Stimulated activated effector memory CD8-positive, alpha-beta T cell treated with anti-CD3 and anti-CD28 coated beads, Interleukin-12 subunit alpha, Interleukin-12 subunit beta, amount 100 ng/mL, for 72 hours (primary cell): Measurements from ENCODE around the gene ADARB1.
"Not testable (repeated sequence)": the region's sequence is repeated elsewhere in the genome, so short reads cannot be mapped to it uniquely, and the experiment has no call there.

Source experiments
- ATAC-seq: fragments of 150-1000 bp; cut with Tn5 transposase; 2 replicates; pipeline ENCODE4 v1.10.0; 2021
- DNase-seq, 2 donors: peaks; one replicate each; pipeline ENCODE4 v3.0.0; 2021 to 2022; ENCODE audit warnings: low spot score in 2 of 2
- H3K27ac Mint-ChIP-seq: one replicate; pipeline ENCODE4 v1.8.0; 2022; ENCODE audit warnings: mild to moderate bottlenecking, mixed read lengths
- H3K36me3 Mint-ChIP-seq: one replicate; pipeline ENCODE4 v1.8.0; 2022; ENCODE audit warnings: mild to moderate bottlenecking, mixed read lengths
- H3K4me1 Mint-ChIP-seq: one replicate; pipeline ENCODE4 v1.8.0; 2022; ENCODE audit warnings: mixed read lengths
- H3K4me3 Mint-ChIP-seq: one replicate; pipeline ENCODE4 v1.8.0; 2022; ENCODE audit warnings: mild to moderate bottlenecking, mixed read lengths
- H3K9me3 Mint-ChIP-seq: one replicate; pipeline ENCODE4 v1.8.0; 2022; ENCODE audit warnings: mixed read lengths

ADARB1 gene

GRCh38 chr21:45131537-45131999, 57.2 kb downstream of the ADARB1 start:
- H3K27ac Mint-ChIP-seq, result no peak overlapping the region

GRCh38 chr21:45132841-45133573, 58.6 kb downstream of the ADARB1 start:
- DNase-seq (no peak), ATAC-seq (no peak)
- H3K36me3 Mint-ChIP-seq, result peaks cover 17% of the 10 kb centered on the region
- H3K27ac Mint-ChIP-seq, result peak overlapping the region; percentile 45
- no peaks in the 10 kb centered on the region for H3K9me3 Mint-ChIP-seq
- no peak overlapping the region for H3K4me3 Mint-ChIP-seq
- H3K4me1 Mint-ChIP-seq, result peaks cover 31% of the 10 kb centered on the region

More at GRCh38 chr21:45131537-45131999, 57.2 kb downstream of the ADARB1 start:
- peaks cover 17% of the 10 kb centered on the region for H3K36me3 Mint-ChIP-seq
- H3K9me3 Mint-ChIP-seq, result no peaks in the 10 kb centered on the region
- peaks cover 34% of the 10 kb centered on the region for H3K4me1 Mint-ChIP-seq
- ATAC-seq (no peak), DNase-seq (no peak)
- H3K4me3 Mint-ChIP-seq, result no peak overlapping the region

DNA sequence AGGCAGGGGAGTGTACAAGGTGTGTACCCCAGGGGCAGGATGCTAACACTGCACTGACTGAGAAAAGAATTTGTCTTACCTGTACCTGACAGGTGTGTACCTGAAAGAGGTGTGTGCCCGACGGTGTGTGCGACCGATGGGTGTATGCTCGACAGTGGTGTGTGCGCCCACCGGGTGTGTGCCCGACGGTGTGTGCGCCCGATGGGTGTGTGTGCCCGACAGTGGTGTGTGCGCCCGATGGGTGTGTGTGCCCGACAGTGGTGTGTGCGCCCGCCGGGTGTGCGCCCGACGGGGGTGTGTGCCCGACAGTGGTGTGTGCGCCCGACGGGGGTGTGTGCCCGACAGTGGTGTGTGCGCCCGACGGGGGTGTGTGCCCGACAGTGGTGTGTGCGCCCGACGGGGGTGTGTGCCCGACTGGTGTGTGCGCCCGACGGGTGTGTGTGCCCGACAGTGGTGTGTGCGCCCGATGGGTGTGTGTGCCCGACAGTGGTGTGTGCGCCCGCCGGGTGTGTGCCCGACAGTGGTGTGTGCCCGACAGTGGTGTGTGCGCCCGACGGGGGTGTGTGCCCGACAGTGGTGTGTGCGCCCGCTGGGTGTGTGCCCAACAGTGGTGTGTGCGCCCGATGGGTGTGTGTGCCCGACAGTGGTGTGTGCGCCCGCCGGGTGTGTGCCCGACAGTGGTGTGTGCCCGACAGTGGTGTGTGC, 59.3 kb downstream of the ADARB1 start:
- peaks cover 24% of the 10 kb centered on the region for H3K4me1 Mint-ChIP-seq
- peaks cover 16% of the 10 kb centered on the region for H3K36me3 Mint-ChIP-seq
- not testable (repeated sequence) for H3K9me3 Mint-ChIP-seq, DNase-seq, H3K27ac Mint-ChIP-seq, H3K4me3 Mint-ChIP-seq, ATAC-seq

DNA sequence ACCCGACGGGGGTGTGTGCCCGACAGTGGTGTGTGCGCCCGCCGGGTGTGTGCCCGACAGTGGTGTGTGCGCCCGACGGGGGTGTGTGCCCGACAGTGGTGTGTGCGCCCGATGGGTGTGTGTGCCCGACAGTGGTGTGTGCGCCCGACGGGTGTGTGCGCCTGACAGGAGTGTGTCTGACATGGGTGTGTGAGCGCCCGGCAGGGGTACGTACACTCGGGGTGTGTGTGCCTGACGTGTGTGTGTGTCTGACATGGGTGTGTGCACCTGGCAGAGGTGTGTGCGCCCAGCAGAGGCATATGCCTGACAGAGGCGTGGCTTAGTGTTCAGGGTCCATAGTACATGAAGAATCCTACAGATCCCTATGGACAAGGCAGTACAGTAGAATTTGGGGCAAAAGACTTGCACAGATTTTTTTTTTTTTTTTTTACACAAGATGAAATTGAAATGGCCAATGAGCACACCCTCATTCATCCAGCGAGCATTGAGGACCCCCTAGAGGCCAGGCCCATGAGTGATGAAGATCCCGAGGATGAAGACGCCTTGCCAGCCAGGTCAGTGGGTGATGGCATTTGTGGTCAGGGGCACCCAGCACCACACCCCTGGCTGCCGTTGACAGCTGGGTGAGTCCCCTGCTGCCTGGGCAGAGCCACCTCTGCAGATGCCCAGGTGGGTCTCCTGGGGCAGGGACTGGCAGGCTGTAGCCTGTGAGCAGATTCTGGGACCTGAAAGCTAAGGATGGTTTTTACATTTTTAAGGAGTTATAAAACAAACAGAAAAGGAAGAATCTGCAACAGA, 60.1 kb downstream of the ADARB1 start:
- Mint-ChIP-seq H3K9me3 (no peaks in the 10 kb centered on the region), H3K27ac (no peak overlapping the region), H3K36me3 (peaks cover 12% of the 10 kb centered on the region), H3K4me3 (no peak overlapping the region), H3K4me1 (peaks cover 23% of the 10 kb centered on the region)
- DNase-seq, result no peak
- no peak for ATAC-seq

DNA sequence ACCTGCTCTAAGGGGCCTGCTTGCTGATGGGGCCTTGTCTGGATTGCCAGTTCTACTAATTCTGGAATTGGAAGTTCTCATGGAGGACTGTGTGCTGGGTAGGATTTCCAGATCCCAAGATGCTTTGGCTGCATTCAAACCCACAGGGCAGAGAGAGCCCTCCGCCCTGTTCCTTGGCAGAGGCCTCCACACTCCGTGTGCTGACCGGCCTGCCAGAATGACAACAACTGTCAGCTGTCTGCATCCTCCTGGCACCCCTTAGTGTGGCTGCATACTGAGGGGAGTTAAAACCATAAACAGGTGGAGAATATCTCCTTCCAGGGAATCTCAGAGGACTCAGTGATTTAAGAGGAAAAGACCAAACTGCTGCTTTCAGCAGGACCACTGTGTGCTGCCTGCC, 60.7 kb downstream of the ADARB1 start:
- H3K27ac Mint-ChIP-seq, result no peak overlapping the region
- no peaks in the 10 kb centered on the region for H3K9me3 Mint-ChIP-seq
- H3K4me3 Mint-ChIP-seq, result no peak overlapping the region
- H3K36me3 Mint-ChIP-seq, result peaks cover 13% of the 10 kb centered on the region
- DNase-seq (no peak), ATAC-seq (no peak)
- H3K4me1 Mint-ChIP-seq, result peaks cover 18% of the 10 kb centered on the region

- Mint-ChIP-seq H3K4me1 (peaks cover 24% of the 10 kb centered on the region), H3K27ac (no peak overlapping the region), H3K36me3 (peaks cover 13% of the 10 kb centered on the region), H3K9me3 (no peaks in the 10 kb centered on the region), H3K4me3 (no peak overlapping the region)
- no peak for DNase-seq
- ATAC-seq, result no peak
Observed at GRCh38 chr21:45135868-45136267, 61.5 kb downstream of the ADARB1 start.

- no peaks in the 10 kb centered on the region for H3K9me3 Mint-ChIP-seq
- peaks cover 24% of the 10 kb centered on the region for H3K4me1 Mint-ChIP-seq
- peaks cover 13% of the 10 kb centered on the region for H3K36me3 Mint-ChIP-seq
Observed at GRCh38 chr21:45136500-45136899, 62.1 kb downstream of the ADARB1 start.

GRCh38 chr21:45136927-45137611, 62.7 kb downstream of the ADARB1 start:
- H3K27ac Mint-ChIP-seq, result peak overlapping the region; percentile 12
- peaks cover 13% of the 10 kb centered on the region for H3K36me3 Mint-ChIP-seq

More at GRCh38 chr21:45136500-45136899, 62.1 kb downstream of the ADARB1 start:
- ATAC-seq (no peak), DNase-seq (no peak)
- Mint-ChIP-seq H3K27ac (no peak overlapping the region), H3K4me3 (no peak overlapping the region)

GRCh38 chr21:45137612-45137937, 63.2 kb downstream of the ADARB1 start:
- ATAC-seq, result no peak
- peak overlapping the region; percentile 12 for H3K27ac Mint-ChIP-seq
- no peaks in the 10 kb centered on the region for H3K9me3 Mint-ChIP-seq
- DNase-seq, result no peak
- peaks cover 24% of the 10 kb centered on the region for H3K4me1 Mint-ChIP-seq
- H3K4me3 Mint-ChIP-seq, result no peak overlapping the region
- H3K36me3 Mint-ChIP-seq, result peaks cover 13% of the 10 kb centered on the region

More at GRCh38 chr21:45136927-45137611, 62.7 kb downstream of the ADARB1 start:
- ATAC-seq (peak; percentile 48), DNase-seq (peak; percentile 35 to 78)
- Mint-ChIP-seq H3K9me3 (no peaks in the 10 kb centered on the region), H3K4me1 (peaks cover 24% of the 10 kb centered on the region), H3K4me3 (no peak overlapping the region)

DNA sequence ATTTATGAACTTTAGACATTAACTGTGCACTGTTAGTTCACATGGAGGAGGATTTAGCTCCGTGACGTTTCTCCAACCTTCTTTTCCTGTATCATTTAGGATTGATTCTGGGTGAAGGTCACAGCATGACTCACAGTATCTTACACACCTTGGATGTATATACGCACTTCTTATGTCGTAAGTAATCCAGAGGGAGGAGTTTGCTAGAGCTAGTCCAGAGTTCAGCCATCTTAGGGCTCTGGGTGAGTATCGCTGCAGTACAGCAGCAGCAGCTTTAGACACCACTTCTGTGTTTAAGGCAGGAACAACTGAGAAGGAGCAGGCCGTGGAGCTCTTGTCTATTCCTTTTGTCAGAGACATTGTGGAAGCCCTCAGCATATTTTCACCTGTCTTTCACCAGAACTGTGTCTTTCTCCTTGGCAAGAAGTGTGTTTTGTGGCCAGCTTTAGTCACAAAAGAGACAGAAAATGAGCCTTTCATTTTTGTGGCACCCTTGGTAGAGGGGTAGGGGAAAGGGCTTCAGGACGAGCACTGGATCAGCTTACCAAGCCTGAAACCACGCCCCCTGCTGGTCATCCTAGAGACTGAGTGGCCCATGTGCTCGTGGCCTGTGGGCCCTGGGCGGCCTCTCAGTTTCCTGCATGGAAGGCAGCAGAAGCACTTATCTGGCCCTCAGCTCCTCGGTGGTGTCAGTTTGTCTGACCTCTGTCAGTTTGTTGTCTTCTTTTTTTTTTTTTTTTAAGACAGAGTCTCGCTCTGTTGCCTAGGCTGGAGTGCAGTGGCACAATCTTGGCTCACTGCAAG, 64.0 kb downstream of the ADARB1 start:
- Mint-ChIP-seq H3K9me3 (no peaks in the 10 kb centered on the region), H3K4me1 (peaks cover 19% of the 10 kb centered on the region), H3K36me3 (peaks cover 13% of the 10 kb centered on the region), H3K27ac (no peak overlapping the region), H3K4me3 (no peak overlapping the region)
- DNase-seq (peak; percentile 62 to 80), ATAC-seq (peak; percentile 69)

DNA sequence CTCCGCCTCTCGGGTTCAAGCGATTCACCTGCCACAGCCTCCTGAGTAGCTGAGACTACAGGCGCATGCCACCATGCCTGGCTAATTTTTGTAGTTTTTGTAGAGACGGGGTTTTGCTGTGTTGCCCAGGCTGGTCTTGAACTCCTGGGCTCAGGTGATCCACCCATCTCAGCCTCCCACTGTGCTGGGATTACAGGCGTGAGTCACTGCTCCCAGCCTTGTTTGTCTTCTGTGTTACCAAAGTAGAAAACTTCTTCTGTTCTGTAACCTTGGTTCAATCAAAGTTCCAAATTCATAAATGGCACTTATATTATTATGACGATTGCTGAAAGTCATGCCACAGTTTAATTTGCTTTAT, 64.6 kb downstream of the ADARB1 start:
- not testable (repeated sequence) for H3K9me3 Mint-ChIP-seq, H3K4me3 Mint-ChIP-seq, DNase-seq, ATAC-seq, H3K27ac Mint-ChIP-seq
- peaks cover 23% of the 10 kb centered on the region for H3K4me1 Mint-ChIP-seq
- peaks cover 13% of the 10 kb centered on the region for H3K36me3 Mint-ChIP-seq

- H3K4me1 Mint-ChIP-seq, result peaks cover 23% of the 10 kb centered on the region
- ATAC-seq, result no peak
- no peak overlapping the region for H3K27ac Mint-ChIP-seq
- H3K9me3 Mint-ChIP-seq, result no peaks in the 10 kb centered on the region
- H3K4me3 Mint-ChIP-seq, result no peak overlapping the region
- peaks cover 13% of the 10 kb centered on the region for H3K36me3 Mint-ChIP-seq
- no peak for DNase-seq
Observed at GRCh38 chr21:45139473-45139872, 65.1 kb downstream of the ADARB1 start.

DNA sequence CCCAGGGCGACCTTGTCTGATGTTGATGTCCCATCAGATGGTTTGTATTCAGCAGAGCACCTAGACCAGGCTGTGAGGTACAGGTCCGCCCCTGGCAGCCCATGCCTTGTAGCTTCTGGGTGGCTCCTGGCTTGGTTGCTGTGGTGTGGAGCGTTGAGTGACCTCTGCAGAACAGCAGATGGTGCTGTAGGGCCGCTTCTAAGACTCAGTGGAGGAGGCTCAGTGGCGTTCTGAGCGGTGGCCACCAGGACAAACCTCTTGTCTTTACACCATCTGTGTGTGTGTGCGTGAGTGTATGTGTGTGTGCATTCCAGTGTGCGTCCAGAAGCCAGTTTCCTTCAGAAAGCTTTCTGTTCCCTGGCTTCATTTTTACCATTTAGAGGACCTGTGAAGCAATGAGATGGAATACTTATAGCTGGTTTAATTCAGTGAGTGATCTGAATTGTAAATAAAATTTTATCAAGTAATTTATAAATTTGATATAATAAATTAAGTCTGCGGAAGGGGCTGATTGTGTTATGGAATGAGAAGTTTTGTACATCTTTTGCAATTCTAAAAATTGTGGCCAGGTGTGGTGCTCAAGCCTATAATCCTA, 66.1 kb downstream of the ADARB1 start:
- Mint-ChIP-seq H3K4me3 (no peak overlapping the region), H3K4me1 (peaks cover 23% of the 10 kb centered on the region), H3K36me3 (peaks cover 16% of the 10 kb centered on the region), H3K9me3 (no peaks in the 10 kb centered on the region), H3K27ac (no peak overlapping the region)
- peak; percentile 26 to 76 for DNase-seq
- peak; percentile 94 for ATAC-seq

DNA sequence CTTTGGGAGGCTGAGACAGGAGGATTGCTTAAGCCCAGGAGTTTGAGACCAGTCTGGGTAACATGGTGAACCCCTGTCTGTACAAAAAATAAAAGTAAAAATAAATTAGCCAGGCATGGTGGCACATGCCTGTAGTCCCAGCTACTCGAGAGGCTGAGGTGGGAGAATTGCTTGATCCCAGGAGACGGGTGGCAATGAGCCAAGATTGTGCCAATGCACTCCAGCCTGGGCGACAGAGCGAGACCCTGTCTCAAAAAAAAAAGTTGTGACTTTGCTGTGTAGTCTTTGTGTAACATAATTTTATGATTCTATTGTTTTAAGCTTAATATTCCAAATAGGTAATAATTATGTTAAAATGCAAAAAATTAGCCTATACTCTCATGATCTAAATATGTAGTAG, 66.6 kb downstream of the ADARB1 start:
- H3K27ac Mint-ChIP-seq, H3K9me3 Mint-ChIP-seq, DNase-seq, ATAC-seq, H3K4me3 Mint-ChIP-seq: not testable (repeated sequence)
- Mint-ChIP-seq H3K4me1 (peaks cover 23% of the 10 kb centered on the region), H3K36me3 (peaks cover 16% of the 10 kb centered on the region)
